GM10248 (cell line): ENCODE results near the gene NFIA.
"Not testable (repeated sequence)": the region's sequence is repeated elsewhere in the genome, so short reads cannot be mapped to it uniquely, and the experiment has no call there.

Experiments
- CTCF ChIA-PET: fragments of 300-600 bp; sonication (Branson Sonifier 250); formaldehyde crosslinking; extraction: SDS; loops from one replicate; lab custom pipeline; 2021; ENCODE audit warnings: antibody characterized with exemption; lab: Yijun Ruan, JAX
- POLR2A ChIA-PET: fragments of 350-650 bp; sonication (Branson Sonifier 250); formaldehyde crosslinking; extraction: SDS; loops from one replicate; lab custom pipeline; 2020; ENCODE audit warnings: antibody characterized with exemption; lab: Yijun Ruan, JAX
- DNase-seq: peaks from one replicate; pipeline ENCODE4 v3.0.0; 2012; ENCODE audit errors: extremely low spot score
- TF ChIP-seq, protein P1 (sequence below): IDR thresholded peaks from 2 replicates; pipeline ENCODE4 v1.5.1; 2012; ENCODE audit warnings: mild to moderate bottlenecking, low read depth; ENCODE audit errors: extremely low read depth, missing control alignments, control extremely low read depth

The NFIA gene

GRCh38 chr1:61273167-61273705 is 190.9 kb downstream of the NFIA start:
- CTCF ChIA-PET = interaction anchor here (1.4 to 1.6 kb wide), 2 partner anchors 9 to 12 kb away, joined by 3 to 4 read pairs; no protein-coding TSS in a partner anchor
- TF ChIP-seq, protein P1, sequence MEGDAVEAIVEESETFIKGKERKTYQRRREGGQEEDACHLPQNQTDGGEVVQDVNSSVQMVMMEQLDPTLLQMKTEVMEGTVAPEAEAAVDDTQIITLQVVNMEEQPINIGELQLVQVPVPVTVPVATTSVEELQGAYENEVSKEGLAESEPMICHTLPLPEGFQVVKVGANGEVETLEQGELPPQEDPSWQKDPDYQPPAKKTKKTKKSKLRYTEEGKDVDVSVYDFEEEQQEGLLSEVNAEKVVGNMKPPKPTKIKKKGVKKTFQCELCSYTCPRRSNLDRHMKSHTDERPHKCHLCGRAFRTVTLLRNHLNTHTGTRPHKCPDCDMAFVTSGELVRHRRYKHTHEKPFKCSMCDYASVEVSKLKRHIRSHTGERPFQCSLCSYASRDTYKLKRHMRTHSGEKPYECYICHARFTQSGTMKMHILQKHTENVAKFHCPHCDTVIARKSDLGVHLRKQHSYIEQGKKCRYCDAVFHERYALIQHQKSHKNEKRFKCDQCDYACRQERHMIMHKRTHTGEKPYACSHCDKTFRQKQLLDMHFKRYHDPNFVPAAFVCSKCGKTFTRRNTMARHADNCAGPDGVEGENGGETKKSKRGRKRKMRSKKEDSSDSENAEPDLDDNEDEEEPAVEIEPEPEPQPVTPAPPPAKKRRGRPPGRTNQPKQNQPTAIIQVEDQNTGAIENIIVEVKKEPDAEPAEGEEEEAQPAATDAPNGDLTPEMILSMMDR = no peak
- POLR2A ChIA-PET = no interaction called here
- no peak for DNase-seq

- DNase-seq = no peak
- ChIA-PET CTCF (interaction anchor here (1.4 to 1.6 kb wide), 2 partner anchors 8 to 13 kb away, joined by 3 to 4 read pairs; no protein-coding TSS in a partner anchor), POLR2A (no interaction called here)
- TF ChIP-seq, protein P1 = no peak
Measured at GRCh38 chr1:61273861-61274260, 191.5 kb downstream of the NFIA start.

GRCh38 chr1:61274939-61275338 is 192.6 kb downstream of the NFIA start:
- POLR2A ChIA-PET = no interaction called here
- CTCF ChIA-PET = no interaction called here
- DNase-seq = no peak
- TF ChIP-seq, protein P1 = no peak

GRCh38 chr1:61276246-61276645 is 193.9 kb downstream of the NFIA start:
- TF ChIP-seq, protein P1 = no peak
- CTCF ChIA-PET = no interaction called here
- DNase-seq = no peak
- POLR2A ChIA-PET = no interaction called here

DNA sequence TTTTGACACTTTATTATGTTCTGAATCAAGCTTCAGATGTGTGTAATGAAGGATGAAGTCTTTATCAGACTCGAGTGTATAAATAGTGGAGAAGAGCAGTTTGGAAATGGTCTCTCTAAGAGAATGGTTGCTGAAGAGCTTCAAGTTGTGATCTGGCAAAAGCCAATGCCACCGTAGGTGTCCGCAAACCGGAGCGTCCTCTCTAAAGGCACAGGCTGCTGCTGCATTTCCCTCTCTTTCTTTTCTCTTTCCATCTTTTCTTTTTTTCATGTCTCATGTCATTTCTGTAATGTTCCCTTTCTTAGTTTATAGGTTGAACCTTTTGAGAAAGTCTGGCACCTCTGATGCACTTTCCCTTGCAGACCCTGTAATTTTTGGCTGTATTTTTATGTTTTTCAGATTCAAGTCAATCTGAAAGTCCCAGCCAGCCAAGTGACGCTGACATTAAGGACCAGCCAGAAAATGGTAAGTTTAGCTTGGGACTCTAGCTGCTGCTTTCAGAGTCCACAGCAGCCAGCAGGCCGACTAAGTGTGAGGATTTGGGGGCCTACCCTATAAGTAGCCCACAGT is 194.8 kb downstream of the NFIA start:
- TF ChIP-seq, protein P1 = no peak
- CTCF ChIA-PET = no interaction called here
- DNase-seq = no peak
- POLR2A ChIA-PET = no interaction called here

- CTCF ChIA-PET = interaction anchor here (1.0 kb wide), 1 partner anchor 10 kb away, joined by 3 read pairs; no protein-coding TSS in a partner anchor
- POLR2A ChIA-PET = not testable (repeated sequence)
Measured at GRCh38 chr1:61278503-61278902, 196.1 kb downstream of the NFIA start.

GRCh38 chr1:61278966-61279365 is 196.6 kb downstream of the NFIA start:
- TF ChIP-seq, protein P1 = no peak
- POLR2A ChIA-PET = no interaction called here
- DNase-seq = no peak
- CTCF ChIA-PET = interaction anchor here (1.0 kb wide), 1 partner anchor 10 kb away, joined by 3 read pairs; no protein-coding TSS in a partner anchor

More at GRCh38 chr1:61278503-61278902, 196.1 kb downstream of the NFIA start:
- not testable (repeated sequence) for DNase-seq
